Psoas muscle (tissue), 8 donors: ENCODE results near the gene DIP2C. TPM values are rescaled to one million over a fixed set of nuclear protein-coding genes. Genes with fewer than 3 reads are reported as not detected.

Source experiments
- ATAC-seq, 4 donors: fragments of 200-7000 bp; cut with Tn5 transposase; one replicate each; pipeline ENCODE4 v1.9.1; 2020; ENCODE audit warnings: moderate library complexity in 3 of 4, mild to moderate bottlenecking in 2 of 4
- DNase-seq, 2 donors: peaks; one replicate each; pipeline ENCODE4 v3.0.0-alpha.2; 2020
- H3K27ac ChIP-seq: fragments of 200-600 bp; one replicate; pipeline ENCODE4 v1.8.0; 2022
- H3K27me3 ChIP-seq, 3 donors: fragments of 200-600 bp in 1 of 3; one replicate each; pipeline versions ENCODE4 v1.6.1 to v1.8.0; 2013 to 2022; ENCODE audit warnings: low read length in 2 of 3, mild to moderate bottlenecking in 2 of 3, moderate library complexity in 1 of 3; ENCODE audit not compliant: insufficient read depth in 3 of 3
- H3K36me3 ChIP-seq, 2 donors: fragments of 200-600 bp in 1 of 2; one replicate each; pipeline versions ENCODE4 v1.6.1 to v1.8.0; 2013 to 2022; ENCODE audit warnings: low read depth in 1 of 2, mild to moderate bottlenecking in 1 of 2, moderate library complexity in 1 of 2; ENCODE audit not compliant: insufficient read depth in 1 of 2
- H3K4me1 ChIP-seq: fragments of 200-600 bp; one replicate; pipeline ENCODE4 v1.8.0; 2022
- H3K4me3 ChIP-seq: fragments of 200-600 bp; one replicate; pipeline ENCODE4 v1.8.0; 2022; ENCODE audit warnings: mild to moderate bottlenecking
- H3K9me3 ChIP-seq: fragments of 200-600 bp; one replicate; pipeline ENCODE4 v1.8.0; 2022
- WGBS, 3 donors: extraction: QIAGEN DNeasy Blood & Tissue Kit; methylation state at CpG; one replicate each; pipeline versions ENCODE4 v1.1.6 to v1.1.7; 2013; 5-methylcytosine and 5-hydroxymethylcytosine counted together
- intact Hi-C, 2 donors: fragments of 100-400 bp; cut with DNase I; formaldehyde crosslinking; loops; one replicate each; pipeline versions ENCODE4 v1.11.0 to v1.14.2; 2022
- polyA plus RNA-seq, 3 donors: library from polyadenylated mRNA; stranded (reverse); fragments of 200-250 nt; gene quantifications; one replicate each; pipeline ENCODE4 v1.2.3, GENCODE V29; 2013
- total RNA-seq, 4 donors: library from RNA; stranded (reverse); fragmentation: NEBNext Ultra II Directional in 2 of 4; extraction: Animal tissue kit (Norgen Biotek cat#: 25700) in 2 of 4; gene quantifications; one replicate each; pipeline versions ENCODE4 v1.2.1 to v1.2.4, GENCODE V29; 2021 to 2023
- TF ChIP-seq, protein P1 (sequence below): fragments of 200-600 bp; IDR thresholded peaks from one replicate; pipeline ENCODE4 v1.8.0; 2022; ENCODE audit warnings: antibody characterized with exemption
- donor health status: healthy with polysubstance abuse.
- donor health status: DM: no; HTN: no; CAD: no; lungs with moderate emphysema.
- donor health status: Bipolar disorder and iron deficiency.
- donor health status: healthy.
- donor health status: DM: yes; HTN: yes; CAD: no.
- donor health status: DM: no; HTN: no; CAD: no.
- donor health status: DM: no; HTN: no; CAD: no.
- donor health status: DM: yes; HTN: yes; CAD: no.

Gene DIP2C
- total and polyA plus RNA-seq, 7 donors, result 7.7 to 32.0 (median 25.0) TPM

DNA sequence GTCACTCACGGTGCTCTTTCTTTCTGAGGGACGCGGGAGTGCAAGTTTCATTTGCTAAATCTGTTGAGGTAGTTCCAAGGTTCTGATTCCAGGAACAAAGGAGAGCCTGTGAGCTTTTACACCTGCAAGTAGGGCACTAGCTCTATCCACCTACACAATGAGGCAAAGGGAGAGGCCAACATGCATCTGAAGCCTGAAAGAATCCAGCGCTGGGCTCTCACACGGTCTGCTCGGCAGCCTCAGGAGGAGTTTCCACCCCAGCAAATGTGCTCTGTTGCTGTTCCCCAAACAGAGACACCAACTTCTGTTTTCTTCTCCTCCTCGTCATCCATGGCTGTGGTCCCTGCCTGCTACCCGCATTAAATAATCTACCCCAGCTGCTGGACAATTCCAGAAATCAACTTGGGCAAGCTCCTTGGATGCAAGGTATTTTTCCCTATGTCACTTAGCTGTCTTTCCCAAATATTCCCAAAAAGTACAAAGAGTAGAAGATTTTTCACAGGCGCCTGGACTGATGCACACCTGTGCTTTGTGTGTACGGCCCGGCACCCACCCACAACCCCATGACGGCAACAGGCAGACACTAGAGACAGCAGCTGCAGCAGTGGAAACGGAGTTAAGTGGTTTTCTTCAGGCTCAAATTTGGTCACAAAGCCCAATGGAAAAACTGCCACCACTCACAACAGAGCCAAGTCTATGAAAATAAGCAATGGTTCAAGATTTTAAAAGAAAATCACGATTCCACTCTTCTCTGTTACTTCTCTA, 377.4 kb downstream of the DIP2C start:
- Histone ChIP-seq H3K27me3 (no peaks in the 10 kb centered on the region), H3K36me3 (peaks cover 0 to 27% of the 10 kb centered on the region in 2 donors), H3K4me3 (no peak overlapping the region), H3K4me1 (no peaks in the 10 kb centered on the region), H3K9me3 (no peaks in the 10 kb centered on the region), H3K27ac (no peak overlapping the region)
- intact Hi-C loops, result no loop called here
- no peak for DNase-seq
- 80 to 88% (median 82%) methylated on average over 14 of the region's 14 CpGs for WGBS, 3 donors
- TF ChIP-seq, protein P1, sequence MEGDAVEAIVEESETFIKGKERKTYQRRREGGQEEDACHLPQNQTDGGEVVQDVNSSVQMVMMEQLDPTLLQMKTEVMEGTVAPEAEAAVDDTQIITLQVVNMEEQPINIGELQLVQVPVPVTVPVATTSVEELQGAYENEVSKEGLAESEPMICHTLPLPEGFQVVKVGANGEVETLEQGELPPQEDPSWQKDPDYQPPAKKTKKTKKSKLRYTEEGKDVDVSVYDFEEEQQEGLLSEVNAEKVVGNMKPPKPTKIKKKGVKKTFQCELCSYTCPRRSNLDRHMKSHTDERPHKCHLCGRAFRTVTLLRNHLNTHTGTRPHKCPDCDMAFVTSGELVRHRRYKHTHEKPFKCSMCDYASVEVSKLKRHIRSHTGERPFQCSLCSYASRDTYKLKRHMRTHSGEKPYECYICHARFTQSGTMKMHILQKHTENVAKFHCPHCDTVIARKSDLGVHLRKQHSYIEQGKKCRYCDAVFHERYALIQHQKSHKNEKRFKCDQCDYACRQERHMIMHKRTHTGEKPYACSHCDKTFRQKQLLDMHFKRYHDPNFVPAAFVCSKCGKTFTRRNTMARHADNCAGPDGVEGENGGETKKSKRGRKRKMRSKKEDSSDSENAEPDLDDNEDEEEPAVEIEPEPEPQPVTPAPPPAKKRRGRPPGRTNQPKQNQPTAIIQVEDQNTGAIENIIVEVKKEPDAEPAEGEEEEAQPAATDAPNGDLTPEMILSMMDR, result no peak
- ATAC-seq, result no peak

DNA sequence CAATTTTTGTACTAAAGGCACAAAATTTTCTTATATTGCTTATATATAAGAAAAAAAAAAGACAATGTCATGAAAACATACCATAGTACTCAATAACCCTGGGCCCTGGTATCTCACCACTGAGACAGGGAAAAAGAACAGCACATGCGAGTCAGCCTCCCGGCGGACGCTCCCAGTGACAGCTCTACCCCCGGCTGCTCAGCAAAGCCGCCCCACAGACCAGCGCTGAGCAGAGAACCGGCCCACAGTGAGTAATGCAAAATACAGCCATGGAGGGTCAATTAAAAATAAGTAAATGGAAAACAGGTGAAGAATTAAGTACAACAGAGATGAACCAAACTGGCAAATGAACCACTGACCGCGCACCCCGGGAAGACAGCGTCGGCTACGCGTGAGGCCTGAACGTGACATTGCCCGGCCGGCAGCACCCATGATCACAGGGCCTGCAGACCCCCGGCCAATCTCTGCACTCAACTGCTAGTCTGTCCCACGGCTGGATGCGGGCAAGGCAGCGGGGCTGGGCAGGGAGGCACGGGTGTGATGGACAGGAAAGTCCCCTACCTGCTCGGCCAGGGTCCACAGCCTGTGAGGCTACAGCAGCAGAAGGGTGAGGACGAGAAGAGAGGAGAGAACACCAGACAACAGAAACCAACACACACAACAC, 378.4 kb downstream of the DIP2C start:
- peaks cover 0 to 21% of the 10 kb centered on the region in 2 donors for H3K36me3 ChIP-seq
- DNase-seq (no peak), ATAC-seq (no peak)
- H3K27ac ChIP-seq, result no peak overlapping the region
- H3K27me3 ChIP-seq, result no peaks in the 10 kb centered on the region
- H3K9me3 ChIP-seq, result no peaks in the 10 kb centered on the region
- TF ChIP-seq, protein P1, result no peak
- 94 to 97% (median 96%) methylated on average over 24 to 25 of the region's 25 CpGs for WGBS, 3 donors
- H3K4me3 ChIP-seq, result no peak overlapping the region
- H3K4me1 ChIP-seq, result no peaks in the 10 kb centered on the region
- intact Hi-C loops, result no loop called here

DNA sequence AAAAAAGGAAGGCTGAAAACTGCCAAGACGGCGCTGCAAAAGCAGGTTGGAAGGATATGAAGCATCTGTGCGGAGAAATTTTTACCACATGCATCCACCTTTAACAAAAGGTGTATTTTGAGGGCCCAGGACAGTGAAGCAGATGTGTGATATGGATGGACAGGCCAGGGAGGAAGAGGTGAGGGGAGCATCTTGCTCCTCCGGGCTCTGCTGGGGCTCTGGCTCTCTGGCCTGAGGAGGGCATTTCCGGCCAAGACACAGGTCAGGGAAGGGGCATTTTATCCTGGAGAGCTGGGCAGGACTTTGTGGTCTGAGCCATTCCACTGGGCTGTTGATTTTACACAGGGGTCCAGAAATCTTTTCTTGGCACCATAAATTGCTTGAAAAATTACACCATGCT, 379.1 kb downstream of the DIP2C start:
- TF ChIP-seq, protein P1, result no peak
- no peak for ATAC-seq
- Histone ChIP-seq H3K4me3 (no peak overlapping the region), H3K36me3 (peaks cover 0 to 23% of the 10 kb centered on the region in 2 donors), H3K27ac (no peak overlapping the region), H3K4me1 (no peaks in the 10 kb centered on the region), H3K27me3 (no peaks in the 10 kb centered on the region), H3K9me3 (no peaks in the 10 kb centered on the region)
- intact Hi-C loops, result no loop called here
- WGBS, 3 donors, result 94 to 95% (median 94%) methylated on average over 5 of the region's 5 CpGs
- no peak for DNase-seq

DNA sequence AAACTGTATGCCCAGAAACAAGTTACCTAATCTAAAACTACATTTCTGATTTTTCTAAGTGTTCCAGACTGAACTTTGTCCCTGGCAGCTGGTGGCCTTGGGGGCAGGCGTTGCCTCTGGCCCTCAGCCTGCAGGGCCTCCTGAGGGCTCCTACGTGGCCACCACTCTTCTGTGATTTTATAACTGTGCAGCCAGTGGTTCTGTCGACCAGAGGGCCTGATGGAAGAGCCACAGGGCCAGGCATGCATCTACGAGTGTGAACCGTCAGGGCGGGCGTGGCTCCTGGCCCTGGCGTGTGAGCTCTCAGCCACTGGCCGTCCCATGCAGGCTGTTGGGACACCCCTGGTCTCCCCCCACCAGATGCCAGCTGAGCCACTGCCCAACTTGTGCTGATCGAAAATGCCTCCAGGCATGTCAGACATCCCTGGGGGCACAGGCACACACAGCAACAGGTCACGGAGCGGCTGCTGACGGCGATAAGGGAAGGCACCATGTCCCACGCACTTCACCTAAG, 380.8 kb downstream of the DIP2C start:
- Histone ChIP-seq H3K27ac (no peak overlapping the region), H3K9me3 (no peaks in the 10 kb centered on the region), H3K4me1 (no peaks in the 10 kb centered on the region), H3K27me3 (no peaks in the 10 kb centered on the region), H3K4me3 (no peak overlapping the region), H3K36me3 (peaks cover 0 to 24% of the 10 kb centered on the region in 2 donors)
- ATAC-seq, result no peak
- intact Hi-C loops, result no loop called here
- no peak for DNase-seq
- TF ChIP-seq, protein P1, result no peak
- 74 to 81% (median 79%) methylated on average over 15 of the region's 15 CpGs for WGBS, 3 donors
